ENCODE measurements around the gene NFRKB. TPM values are rescaled to one million over a fixed set of nuclear protein-coding genes. Genes with fewer than 3 reads are reported as not detected.

Gene NFRKB
- total RNA-seq, 4 donors from 2014 or later = 18.6 to 45.7 (median 30.7) TPM

- no peaks in the 10 kb centered on the region for H3K4me1 ChIP-seq
- 87 to 88% methylated on average over 13 of the region's 13 CpGs for WGBS, 2 donors
Observed at GRCh38 chr11:129930743-129931142, 35.4 kb upstream of the NFRKB start.

DNA sequence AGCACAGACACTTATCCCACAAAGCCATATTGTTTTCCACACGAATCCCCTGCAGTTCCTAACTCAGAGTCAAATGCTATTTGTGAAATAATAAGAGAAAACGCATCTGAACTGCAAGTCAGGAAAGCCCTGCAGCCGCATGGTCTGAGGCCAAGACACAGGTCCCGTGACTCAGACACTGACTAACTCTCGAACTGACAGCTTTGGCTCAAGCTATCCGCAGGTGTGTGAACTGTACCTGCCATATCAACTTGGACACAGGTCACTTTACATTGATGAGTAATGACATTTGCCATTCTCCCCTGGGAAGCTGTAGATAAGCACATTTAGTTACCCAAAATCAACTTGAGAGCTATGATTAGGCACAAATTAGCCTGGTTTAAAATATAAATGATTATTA is 34.9 kb upstream of the NFRKB start:
- Histone ChIP-seq H3K36me3 (peaks cover 0 to 47% (median 3%) of the 10 kb centered on the region in 3 donors), H3K27ac (no peak overlapping the region), H3K27me3 (no peaks in the 10 kb centered on the region), H3K9me3 (no peaks in the 10 kb centered on the region), H3K4me1 (no peaks in the 10 kb centered on the region), H3K4me3 (no peak overlapping the region)
- TF ChIP-seq, protein P1, sequence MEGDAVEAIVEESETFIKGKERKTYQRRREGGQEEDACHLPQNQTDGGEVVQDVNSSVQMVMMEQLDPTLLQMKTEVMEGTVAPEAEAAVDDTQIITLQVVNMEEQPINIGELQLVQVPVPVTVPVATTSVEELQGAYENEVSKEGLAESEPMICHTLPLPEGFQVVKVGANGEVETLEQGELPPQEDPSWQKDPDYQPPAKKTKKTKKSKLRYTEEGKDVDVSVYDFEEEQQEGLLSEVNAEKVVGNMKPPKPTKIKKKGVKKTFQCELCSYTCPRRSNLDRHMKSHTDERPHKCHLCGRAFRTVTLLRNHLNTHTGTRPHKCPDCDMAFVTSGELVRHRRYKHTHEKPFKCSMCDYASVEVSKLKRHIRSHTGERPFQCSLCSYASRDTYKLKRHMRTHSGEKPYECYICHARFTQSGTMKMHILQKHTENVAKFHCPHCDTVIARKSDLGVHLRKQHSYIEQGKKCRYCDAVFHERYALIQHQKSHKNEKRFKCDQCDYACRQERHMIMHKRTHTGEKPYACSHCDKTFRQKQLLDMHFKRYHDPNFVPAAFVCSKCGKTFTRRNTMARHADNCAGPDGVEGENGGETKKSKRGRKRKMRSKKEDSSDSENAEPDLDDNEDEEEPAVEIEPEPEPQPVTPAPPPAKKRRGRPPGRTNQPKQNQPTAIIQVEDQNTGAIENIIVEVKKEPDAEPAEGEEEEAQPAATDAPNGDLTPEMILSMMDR (IDR thresholded peaks at IDR 0.05) = no peak
- TF ChIP-seq EP300 (IDR thresholded peaks at IDR 0.05) (no peak), POLR2A (IDR thresholded peaks at IDR 0.05) (no peak)
- WGBS, 2 donors = 56 to 68% methylated on average over 6 of the region's 6 CpGs
- DNase-seq (ENCODE audit: low spot score in 2 of 2) = no peak

More at GRCh38 chr11:129930743-129931142, 35.4 kb upstream of the NFRKB start:
- DNase-seq (ENCODE audit: low spot score in 2 of 2) = no peak
- Histone ChIP-seq H3K4me3 (no peak overlapping the region), H3K27ac (no peak overlapping the region), H3K36me3 (peaks cover 0 to 46% (median 3%) of the 10 kb centered on the region in 3 donors), H3K9me3 (no peaks in the 10 kb centered on the region), H3K27me3 (no peaks in the 10 kb centered on the region)
- TF ChIP-seq POLR2A (IDR thresholded peaks at IDR 0.05) = no peak

DNA sequence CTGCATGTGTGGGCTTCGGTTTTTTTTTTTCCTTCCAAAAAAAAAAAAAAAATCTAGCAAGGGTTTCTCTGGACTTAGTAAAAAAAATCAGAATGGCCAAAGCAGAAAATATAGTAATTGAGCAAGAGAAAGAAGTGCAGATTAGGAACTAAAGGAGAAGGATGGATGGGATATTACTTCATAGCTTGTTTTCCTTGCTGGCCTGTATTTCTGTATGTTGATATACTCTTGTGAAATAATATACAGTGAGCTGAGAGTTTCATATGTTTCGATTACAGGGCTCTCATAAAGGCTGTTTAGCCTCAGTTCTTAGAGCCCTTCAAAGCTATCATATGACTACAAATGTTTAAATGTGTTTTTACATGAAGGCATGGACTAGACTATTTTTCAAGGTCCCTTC is 34.3 kb upstream of the NFRKB start:
- DNase-seq (ENCODE audit: low spot score in 2 of 2) = no peak
- Histone ChIP-seq H3K9me3 (no peaks in the 10 kb centered on the region), H3K27me3 (no peaks in the 10 kb centered on the region), H3K27ac (no peak overlapping the region), H3K4me3 (no peak overlapping the region), H3K36me3 (peaks cover 0 to 49% (median 3%) of the 10 kb centered on the region in 3 donors), H3K4me1 (no peaks in the 10 kb centered on the region)
- TF ChIP-seq EP300 (IDR thresholded peaks at IDR 0.05) (no peak), POLR2A (IDR thresholded peaks at IDR 0.05) (no peak)
- TF ChIP-seq, protein P1 (IDR thresholded peaks at IDR 0.05) = no peak
- WGBS, 2 donors = 73 to 77% methylated on average over 2 of the region's 2 CpGs

DNA sequence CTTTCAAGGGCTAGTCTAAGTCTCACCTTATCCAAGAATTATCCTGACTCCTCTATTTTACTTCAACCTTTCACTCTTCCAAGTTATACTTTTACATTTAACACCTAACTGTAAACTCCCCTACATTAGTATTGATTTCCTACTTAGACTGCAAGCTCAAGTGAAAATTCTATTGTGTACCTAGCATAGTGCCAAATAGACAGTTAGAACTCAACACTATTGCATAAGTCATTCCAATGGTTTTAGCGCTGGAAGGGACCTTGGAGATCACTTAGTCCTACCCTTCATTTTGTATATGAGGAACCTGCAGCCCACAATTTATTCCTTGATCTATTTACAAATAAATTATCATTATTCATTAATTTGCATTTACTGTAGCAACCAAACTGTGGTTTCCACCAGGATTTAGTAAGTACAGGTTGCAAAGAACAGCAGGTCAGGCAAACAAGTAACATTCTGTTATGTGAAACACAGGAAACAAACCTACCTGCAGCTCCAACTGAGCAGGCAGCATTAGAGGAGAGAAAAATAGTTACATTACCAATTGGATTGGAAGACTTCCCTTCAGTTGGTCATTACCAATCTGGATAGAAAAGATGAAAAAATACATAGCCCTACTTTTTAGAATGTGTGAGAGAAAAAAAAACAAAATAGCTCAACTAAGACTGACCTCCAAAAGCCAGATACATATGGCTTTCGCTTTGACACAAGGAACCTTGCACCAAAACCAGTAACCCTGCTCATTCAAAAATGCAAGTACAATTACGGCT is 33.7 kb upstream of the NFRKB start:
- TF ChIP-seq POLR2A (IDR thresholded peaks at IDR 0.05) = no peak
- TF ChIP-seq, protein P1 (IDR thresholded peaks at IDR 0.05) = no peak

DNA sequence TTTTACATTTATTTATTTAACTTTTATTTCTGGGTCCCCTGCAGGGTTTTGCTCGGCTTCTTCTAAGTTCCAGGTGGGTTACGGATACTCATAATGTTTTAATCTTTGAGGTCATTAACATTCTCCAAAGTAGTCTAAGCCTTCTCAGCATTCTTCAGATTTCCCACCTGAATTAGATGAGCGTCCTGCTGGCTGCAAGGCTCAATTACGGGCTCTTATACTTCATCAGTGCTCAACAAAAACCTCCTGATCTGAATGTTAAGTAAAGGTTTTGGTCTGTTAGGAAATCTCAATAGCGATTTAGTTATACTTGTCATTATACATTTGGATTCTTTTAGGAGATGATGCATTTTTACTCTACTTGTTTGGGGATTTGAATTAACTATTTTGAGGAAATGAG is 27.3 kb upstream of the NFRKB start:
- Histone ChIP-seq H3K27me3 (no peaks in the 10 kb centered on the region), H3K4me3 (no peak overlapping the region), H3K9me3 (no peaks in the 10 kb centered on the region), H3K27ac (no peak overlapping the region), H3K36me3 (peaks cover 0 to 56% (median 0%) of the 10 kb centered on the region in 3 donors), H3K4me1 (peaks cover 0 to 3% (median 0%) of the 10 kb centered on the region in 4 donors)
- DNase-seq (ENCODE audit: low spot score in 2 of 2) = no peak
- TF ChIP-seq, protein P1 (IDR thresholded peaks at IDR 0.05) = no peak
- TF ChIP-seq POLR2A (IDR thresholded peaks at IDR 0.05) = no peak
- 90 to 91% methylated on average over 5 of the region's 5 CpGs for WGBS, 2 donors

More for the DNA sequence above, 33.7 kb upstream of the NFRKB start:
- no peaks in the 10 kb centered on the region for H3K27me3 ChIP-seq
- H3K27ac ChIP-seq = no peak overlapping the region
- no peaks in the 10 kb centered on the region for H3K4me1 ChIP-seq
- no peak for DNase-seq (ENCODE audit: low spot score in 2 of 2)
- no peaks in the 10 kb centered on the region for H3K9me3 ChIP-seq
- H3K36me3 ChIP-seq = peaks cover 0 to 52% (median 3%) of the 10 kb centered on the region in 3 donors
- H3K4me3 ChIP-seq = no peak overlapping the region
- 92 to 94% methylated on average over 3 of the region's 3 CpGs for WGBS, 2 donors

Data from tibial nerve (tissue), 4 donors.